ENCODE results near the gene ZNF605.
"Not testable (repeated sequence)": the region's sequence is repeated elsewhere in the genome, so short reads cannot be mapped to it uniquely, and the experiment has no call there.

Gene ZNF605

DNA sequence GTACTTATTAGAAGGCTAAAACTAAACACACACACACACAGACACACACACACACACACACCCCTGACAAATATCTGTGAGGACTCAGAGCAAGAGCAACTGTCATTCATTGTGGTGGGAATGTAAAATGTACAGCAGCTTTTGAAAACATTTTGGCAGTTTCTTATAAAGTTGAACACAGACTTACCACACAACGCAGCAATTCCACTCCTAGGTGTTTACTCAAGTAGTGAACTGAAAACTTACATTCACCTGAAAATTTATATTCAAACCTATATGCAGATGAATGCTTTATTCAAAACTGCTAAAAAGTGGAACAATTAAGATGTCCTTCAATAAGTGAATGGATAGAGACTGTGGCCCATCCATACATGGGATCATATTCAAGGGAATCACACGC, 18.6 kb downstream of the ZNF605 start:
- no peak for DNase-seq (ENCODE audit: low read depth)
- H3K4me3 ChIP-seq (ENCODE audit: low read depth, low read length): no peak overlapping the region
- TF ChIP-seq, protein P1, sequence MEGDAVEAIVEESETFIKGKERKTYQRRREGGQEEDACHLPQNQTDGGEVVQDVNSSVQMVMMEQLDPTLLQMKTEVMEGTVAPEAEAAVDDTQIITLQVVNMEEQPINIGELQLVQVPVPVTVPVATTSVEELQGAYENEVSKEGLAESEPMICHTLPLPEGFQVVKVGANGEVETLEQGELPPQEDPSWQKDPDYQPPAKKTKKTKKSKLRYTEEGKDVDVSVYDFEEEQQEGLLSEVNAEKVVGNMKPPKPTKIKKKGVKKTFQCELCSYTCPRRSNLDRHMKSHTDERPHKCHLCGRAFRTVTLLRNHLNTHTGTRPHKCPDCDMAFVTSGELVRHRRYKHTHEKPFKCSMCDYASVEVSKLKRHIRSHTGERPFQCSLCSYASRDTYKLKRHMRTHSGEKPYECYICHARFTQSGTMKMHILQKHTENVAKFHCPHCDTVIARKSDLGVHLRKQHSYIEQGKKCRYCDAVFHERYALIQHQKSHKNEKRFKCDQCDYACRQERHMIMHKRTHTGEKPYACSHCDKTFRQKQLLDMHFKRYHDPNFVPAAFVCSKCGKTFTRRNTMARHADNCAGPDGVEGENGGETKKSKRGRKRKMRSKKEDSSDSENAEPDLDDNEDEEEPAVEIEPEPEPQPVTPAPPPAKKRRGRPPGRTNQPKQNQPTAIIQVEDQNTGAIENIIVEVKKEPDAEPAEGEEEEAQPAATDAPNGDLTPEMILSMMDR (IDR thresholded peaks at IDR 0.05; ENCODE audit: control insufficient read depth, extremely low read depth, insufficient read depth): no peak

DNA sequence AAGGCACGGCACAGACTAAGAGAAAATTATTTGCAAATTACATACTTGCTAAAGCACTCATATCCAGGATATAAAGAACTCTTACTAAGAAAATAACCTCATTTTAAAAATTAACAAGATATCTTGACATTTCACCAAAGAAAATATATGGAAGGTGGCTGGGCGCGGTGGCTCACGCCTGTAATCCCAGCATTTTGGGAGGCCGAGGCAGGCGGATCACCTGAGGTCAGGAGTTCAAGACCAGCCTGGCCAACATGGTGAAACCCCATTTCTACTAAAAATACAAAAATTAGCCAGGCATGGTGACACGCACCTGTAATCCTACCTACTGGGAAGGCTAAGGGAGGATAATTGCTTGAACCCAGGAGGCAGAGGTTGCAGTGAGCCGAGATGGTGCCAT, 19.2 kb downstream of the ZNF605 start:
- DNase-seq (ENCODE audit: low read depth); H3K4me3 ChIP-seq (ENCODE audit: low read depth, low read length): not testable (repeated sequence)

DNA sequence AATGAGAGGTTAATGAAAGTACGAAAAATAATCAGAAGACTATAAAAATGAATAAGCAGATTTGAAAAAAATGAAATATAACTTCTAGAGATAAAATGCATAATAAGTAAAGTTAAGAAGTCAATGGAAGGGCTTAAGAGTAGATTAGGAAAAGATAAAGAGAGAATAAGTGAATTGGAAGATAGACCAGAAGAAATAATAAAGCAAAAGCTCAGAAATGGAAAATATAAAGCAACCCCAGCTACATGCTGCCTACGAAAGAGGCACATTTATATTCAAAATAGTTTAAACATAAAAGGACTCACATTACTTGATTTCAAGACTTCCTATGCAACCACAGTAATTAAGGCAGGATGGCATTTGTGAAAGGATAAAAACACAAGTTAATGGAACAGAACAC, 19.9 kb downstream of the ZNF605 start:
- no peak overlapping the region for H3K4me3 ChIP-seq (ENCODE audit: low read depth, low read length)
- TF ChIP-seq, protein P1 (IDR thresholded peaks at IDR 0.05; ENCODE audit: control insufficient read depth, extremely low read depth, insufficient read depth): no peak
- DNase-seq (ENCODE audit: low read depth): no peak

DNA sequence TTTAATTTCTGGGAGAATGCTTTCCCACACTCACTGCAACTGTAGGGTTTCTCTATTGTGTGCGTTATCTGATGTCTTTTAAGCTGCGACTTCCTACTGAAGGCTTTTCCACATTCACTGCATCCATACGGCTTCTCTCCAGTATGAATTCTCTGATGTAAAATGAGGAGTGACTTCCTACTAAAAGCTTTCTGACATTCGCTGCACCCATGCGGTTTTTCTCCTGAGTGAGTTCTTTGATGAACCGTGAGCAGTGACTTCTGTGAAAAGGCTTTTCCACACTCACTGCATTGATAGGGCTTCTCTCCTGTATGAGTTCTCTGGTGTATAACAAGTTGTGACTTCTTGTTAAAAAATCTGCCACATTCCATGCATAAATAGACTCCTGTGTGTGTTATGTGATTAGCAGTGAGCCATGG, 29.7 kb downstream of the ZNF605 start:
- no peak for DNase-seq (ENCODE audit: low read depth)
- TF ChIP-seq, protein P1 (IDR thresholded peaks at IDR 0.05; ENCODE audit: control insufficient read depth, extremely low read depth, insufficient read depth): no peak
- no peak overlapping the region for H3K4me3 ChIP-seq (ENCODE audit: low read depth, low read length)

DNA sequence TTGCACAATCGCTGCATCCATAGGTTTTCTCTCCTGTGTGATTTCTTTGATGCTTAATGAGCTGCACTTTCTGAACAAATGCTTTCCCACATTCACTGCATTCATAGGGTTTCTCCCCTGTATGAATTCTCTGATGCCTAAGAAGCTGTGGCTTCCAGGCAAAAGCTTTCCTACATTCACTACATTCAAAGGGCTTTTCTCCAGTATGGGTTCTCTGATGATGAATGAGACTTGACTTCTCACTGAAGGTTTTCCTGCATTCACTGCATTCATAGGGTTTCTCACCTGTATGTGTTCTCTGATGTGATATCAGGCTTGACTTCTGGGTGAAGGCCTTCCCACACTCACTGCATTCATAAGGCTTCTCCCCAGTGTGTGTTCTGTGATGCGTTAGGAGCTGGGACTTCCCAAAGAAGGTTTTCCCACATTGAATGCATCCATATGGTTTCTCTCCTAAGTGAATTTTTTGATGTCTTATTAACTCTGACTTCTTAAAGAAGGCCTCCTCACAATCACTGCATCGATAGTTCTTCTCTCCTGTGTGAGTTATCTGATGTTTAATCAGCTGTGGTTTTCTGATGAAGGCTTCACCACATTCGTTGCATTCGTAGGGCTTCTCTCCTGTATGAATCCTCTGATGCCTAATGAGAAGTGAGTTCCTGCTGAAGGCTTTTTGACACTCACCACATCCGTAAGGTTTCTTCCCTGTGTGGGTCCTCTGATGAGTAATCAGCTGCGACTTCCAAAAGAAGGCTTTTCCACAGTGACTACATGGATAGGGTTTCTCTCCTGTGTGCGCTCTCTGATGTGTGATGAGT, 30.3 kb downstream of the ZNF605 start:
- H3K4me3 ChIP-seq (ENCODE audit: low read depth, low read length): no peak overlapping the region
- TF ChIP-seq, protein P1 (IDR thresholded peaks at IDR 0.05; ENCODE audit: control insufficient read depth, extremely low read depth, insufficient read depth): no peak
- no peak for DNase-seq (ENCODE audit: low read depth)

DNA sequence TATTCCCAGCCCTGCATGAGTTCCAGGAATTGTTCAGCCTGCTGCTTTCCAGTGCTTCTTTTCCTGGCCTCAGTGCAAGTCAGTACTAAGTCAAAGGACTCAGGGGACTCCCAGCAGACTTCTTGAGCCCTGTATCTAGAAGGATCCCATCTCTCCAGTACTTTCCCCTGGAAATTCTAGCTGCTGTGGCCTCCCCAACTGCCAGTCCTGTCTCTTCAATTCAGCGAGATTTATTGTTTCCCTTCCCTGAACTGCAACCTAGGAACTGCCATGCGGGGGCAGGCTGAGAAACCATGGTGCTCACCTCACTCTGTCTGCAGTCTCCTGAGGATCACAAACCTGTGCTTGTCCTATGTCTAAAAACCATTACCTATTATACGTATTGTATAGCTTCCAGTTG, 31.8 kb downstream of the ZNF605 start:
- H3K4me3 ChIP-seq (ENCODE audit: low read depth, low read length): no peak overlapping the region
- no peak for DNase-seq (ENCODE audit: low read depth)
- TF ChIP-seq, protein P1 (IDR thresholded peaks at IDR 0.05; ENCODE audit: control insufficient read depth, extremely low read depth, insufficient read depth): no peak

DNA sequence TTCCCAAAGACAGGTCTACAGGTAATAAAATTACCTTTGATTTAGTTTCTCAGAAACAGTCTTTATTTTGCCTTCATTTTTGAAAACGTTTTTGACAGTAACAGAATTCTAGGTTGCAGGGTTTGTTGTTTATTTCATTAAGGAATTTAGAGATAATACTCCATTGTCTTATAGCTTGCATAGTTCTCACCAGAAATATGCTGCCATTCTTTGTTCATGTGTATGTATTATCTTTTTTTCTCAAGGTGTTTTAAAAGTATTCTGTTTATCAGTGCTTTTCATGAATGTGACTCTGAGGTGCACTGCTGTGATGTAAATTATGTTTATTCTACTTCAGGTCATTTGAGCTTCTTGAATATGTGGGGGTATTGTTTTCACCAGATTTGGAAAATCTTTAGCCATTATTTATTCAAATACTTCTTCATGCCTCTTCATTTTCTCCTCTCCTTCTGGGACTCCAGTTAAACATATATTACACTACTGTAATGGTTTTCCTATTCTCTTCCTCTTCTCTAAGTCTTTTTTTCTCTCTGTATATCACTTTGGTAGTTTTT, 32.7 kb downstream of the ZNF605 start:
- TF ChIP-seq, protein P1 (IDR thresholded peaks at IDR 0.05; ENCODE audit: control insufficient read depth, extremely low read depth, insufficient read depth): no peak
- DNase-seq (ENCODE audit: low read depth): no peak
- no peak overlapping the region for H3K4me3 ChIP-seq (ENCODE audit: low read depth, low read length)
